NCI-H1105 treated with DMSO at 0.1 percent for 48 hours (cell line): ENCODE results near the gene ARHGAP1.

Experiments
- DNase-seq: peaks from one replicate; lab custom pipeline; 2025; lab: John Stamatoyannopoulos, UW

ARHGAP1 gene

DNA sequence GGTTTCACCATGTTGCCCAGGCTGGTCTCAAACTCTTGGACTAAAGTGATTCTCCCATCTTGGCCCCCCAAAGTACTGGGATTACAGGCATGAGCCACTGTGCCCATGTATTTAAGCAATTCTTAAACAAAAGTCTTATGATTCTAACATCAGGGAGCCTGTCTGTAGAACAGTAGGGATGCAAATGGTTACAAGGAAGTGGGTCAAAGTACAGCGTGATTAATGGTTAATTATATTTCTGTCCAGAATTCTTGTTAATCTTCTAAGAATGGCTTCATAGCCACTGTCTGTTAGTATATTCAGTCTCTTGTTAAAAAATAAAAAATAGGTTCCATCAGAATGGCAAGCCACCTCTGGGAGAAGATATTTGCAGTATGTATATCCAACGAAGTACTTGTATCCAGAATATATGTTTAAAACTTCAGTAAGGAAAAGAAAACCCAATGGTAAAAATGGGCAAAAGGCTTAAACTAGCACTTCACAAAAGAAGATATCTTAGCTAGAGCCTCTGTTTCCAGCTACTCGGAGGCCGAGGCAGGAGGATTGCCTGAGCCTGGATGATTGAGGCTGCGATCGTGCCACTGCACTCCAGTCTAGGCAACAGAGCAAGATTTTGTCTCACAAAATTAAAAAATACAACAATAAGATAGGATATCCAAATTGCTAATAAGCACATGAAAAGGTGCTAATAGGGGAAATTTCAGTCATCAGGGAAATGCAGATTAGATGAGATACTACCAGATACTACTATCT lies 60.2 kb downstream of the ARHGAP1 start:
- no peak for DNase-seq

DNA sequence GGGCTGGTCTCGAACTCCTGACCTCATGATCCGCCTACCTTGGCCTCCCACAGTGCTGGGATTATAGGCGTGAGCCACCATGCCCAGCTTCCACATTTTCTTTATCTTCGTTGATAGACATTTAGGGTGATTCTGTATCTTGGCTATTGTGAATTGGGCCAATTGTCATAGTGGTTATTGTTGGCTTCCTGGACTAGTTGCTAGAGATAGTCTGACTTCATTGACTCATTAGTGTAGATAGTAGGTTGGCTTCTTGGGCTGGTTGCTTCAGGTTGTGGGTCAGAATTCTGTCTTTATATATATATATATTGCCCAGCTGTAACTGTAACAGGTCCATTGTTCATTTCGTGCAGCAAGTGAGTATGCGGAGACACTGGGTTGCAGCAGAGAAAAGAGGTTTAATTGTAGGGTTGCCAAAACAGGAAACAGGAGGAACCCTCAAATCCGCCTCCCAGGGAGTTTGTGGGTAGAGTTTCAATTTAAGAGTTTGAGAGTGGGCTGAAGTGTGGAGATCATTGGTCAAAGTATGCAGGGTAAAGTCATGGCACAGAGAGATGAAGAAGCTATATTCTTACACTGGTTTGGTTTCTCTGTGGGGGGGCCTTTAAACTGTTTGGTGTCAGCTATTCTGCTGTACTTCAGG lies 61.1 kb downstream of the ARHGAP1 start:
- no peak for DNase-seq

DNA sequence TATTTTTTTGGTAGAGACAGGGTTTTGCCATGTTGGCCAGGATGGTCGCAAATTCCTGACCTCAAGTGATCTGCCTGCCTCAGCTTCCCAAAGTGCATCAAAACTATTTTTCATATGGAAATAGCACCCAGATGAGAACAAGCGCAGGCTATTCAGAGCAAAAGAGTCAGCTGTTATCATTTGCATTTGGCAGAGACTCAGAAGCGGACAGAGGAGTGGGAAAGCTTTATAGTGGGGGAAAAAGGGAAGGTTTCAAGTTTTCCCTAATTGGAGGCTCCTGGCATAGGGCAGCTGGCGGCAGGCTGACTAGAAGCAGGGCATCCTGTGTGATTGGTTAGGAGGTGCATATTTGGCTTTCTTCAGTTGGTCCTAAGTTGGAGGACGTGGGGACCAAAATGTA lies 62.9 kb downstream of the ARHGAP1 start:
- DNase-seq = no peak

DNA sequence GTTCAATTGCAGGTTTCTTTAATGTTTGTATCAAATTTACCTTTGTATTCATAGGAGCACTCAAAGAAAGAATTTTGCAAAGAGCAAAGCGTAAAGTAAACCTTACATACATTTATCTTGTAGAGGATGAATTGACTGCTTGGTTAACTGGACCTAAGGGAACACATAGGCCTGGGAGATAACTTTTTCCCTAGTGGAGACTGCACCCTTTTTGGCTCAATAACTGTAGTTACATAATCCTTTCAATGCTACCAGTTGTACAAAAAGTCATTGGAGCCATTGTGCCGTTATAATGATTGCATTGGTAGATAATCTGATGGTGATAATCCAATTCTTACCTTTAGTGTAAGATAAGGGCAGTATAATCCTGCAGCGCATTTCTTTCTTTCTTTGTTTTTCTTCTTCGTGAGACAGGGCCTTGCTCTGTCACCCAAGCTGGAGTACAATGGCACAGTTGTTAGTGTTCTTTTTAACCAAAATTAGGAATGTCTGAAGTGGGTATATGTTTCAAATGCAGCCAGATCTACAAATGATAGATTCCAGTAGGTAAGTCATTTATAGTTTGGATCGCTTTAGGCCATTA lies 64.8 kb downstream of the ARHGAP1 start:
- DNase-seq = no peak

DNA sequence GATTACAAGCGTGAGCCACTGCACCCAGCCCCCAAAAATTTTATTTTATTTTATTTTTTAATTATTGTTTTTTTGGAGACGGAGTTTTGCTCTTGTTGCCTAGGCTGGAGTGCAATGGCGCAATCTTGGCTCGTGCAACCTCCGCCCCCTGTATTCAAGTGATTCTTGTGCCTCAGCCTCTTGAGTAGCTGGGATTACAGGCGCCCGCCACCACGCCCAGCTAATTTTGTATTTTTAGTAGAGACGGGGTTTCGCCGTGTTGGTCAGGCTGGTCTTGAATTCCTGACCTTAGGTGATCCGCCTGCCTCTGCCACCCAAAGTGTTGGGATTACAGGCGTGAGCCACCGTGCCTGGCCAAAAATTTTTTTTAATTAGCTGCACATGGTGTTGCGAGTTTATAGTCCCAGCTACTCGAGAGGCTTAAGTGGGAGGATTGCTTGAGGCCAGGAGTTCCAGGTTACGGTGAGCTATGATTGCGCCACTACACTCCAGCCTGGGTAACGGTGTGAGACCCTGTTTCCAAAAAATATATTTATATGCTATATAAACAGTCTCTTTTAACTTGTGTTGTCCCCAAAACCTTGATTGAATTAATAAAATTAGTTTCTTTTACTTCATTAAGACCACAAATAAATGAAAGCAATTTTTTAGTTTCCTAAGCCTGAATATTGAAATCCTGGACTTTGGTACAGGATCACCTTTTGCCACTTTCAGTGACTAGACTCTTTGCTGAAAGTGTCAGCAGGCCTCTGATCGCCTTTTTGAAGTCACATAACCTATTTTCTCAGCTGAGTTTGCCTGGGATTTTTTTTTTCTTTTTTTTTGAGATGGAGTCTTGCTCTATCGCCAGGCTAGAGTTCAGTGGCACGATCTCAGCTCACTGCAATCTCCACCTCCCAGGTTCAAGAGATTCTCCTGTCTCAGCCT lies 66.9 kb downstream of the ARHGAP1 start:
- DNase-seq = no peak

DNA sequence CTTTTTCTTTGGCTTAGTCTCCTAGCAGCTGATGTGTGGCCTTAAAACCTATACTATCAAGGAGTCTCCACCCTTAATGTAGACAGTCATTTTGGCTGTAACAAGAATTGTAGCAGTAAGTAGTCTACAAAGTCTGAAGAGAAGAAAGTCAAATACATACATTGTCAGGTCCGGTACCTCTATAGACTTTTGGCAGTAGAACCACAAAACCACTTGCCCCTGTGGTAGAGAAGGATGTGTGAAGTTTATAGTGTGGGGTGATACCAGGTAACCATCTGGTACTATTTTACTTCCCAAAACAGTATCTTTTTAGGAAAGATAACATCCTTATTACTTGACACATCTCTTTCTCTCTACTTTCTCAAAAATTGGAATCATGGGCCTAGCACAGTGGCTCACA lies 67.9 kb downstream of the ARHGAP1 start:
- no peak for DNase-seq

DNA sequence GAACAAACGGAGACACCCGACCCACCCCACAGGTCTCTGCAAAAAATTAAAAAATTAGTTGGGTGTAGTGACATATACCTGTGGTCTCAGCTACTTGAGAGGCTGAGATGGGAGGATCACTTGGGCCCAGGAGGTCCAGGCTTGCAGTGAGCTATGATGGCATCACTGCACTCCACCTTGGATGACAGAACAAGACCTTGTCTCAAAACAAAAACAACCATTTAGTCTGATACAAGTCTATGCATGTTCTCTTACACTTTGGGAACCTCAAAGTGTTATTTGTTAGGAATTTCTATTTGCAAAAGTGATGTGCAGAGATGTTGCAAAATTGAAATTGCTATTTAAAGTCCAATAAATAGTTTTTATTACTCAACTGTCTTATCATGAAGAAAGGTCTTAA lies 68.7 kb downstream of the ARHGAP1 start:
- DNase-seq = no peak

GRCh38 chr11:46630237-46630636 lies 70.2 kb downstream of the ARHGAP1 start:
- DNase-seq = no peak

DNA sequence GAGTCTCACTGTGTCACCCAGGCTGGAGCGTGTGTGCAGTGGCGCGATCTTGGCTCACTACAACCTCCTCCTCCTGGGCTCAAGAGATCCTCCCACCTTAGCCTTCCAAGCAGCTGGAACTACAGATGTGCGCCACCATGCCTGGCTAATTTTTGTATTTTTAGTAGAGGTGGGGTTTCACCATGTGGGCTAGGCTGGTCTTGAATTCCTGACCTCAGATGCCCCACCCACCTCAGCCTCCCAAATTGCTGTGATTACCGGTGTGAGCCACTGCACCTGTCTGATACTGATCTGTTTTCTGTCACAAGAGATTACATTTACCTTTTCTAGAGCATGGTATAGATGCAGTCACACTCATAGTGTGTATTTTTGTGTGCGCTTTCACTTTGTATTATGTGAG lies 71.5 kb downstream of the ARHGAP1 start:
- DNase-seq = no peak
